Activated T-cell treated with anti-CD3 and anti-CD28 coated beads, Interleukin-2, amount 50 U/mL, for 1 hour (primary cell): Measurements from ENCODE around the gene ACTL10.
"Not testable (repeated sequence)": the region's sequence is repeated elsewhere in the genome, so short reads cannot be mapped to it uniquely, and the experiment has no call there.

Experiments
- DNase-seq: peaks from one replicate; pipeline ENCODE4 v3.0.0-alpha.2; 2020

Gene ACTL10

GRCh38 chr20:33698966-33699365, 32.2 kb downstream of the ACTL10 start:
- not testable (repeated sequence) for DNase-seq

DNA sequence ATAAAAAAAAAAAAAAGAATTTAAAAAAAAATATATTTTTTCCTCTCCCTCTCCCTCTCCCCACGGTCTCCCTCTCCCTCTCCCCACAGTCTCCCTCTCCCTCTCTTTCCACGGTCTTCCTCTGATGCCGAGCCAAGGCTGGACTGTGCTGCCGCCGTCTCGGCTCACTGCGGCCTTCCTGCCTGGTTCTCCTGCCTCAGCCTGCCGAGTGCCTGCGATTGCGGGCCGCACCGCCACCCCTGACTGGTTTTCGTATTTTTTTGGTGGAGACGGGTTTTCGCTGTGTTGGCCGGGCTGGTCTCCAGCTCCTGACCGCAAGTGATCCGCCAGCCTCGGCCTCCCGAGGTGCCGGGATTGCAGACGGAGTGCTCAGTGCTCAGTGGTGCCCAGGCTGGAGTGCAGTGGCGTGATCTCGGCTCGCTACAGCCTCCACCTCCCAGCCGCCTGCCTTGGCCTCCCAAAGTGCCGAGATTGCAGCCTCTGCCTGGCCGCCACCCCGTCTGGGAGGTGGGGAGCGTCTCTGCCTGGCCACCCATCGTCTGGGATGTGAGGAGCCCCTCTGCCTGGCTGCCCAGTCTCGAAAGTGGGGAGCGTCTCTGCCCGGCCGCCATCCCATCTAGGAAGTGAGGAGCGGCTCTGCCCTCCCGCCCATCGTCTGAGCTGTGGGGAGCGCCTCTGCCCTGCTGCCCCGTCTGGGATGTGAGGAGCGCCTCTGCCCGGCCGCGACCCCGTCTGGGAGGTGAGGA, 34.1 kb downstream of the ACTL10 start:
- not testable (repeated sequence) for DNase-seq

GRCh38 chr20:33701629-33702450, 35.1 kb downstream of the ACTL10 start:
- no peak for DNase-seq

DNA sequence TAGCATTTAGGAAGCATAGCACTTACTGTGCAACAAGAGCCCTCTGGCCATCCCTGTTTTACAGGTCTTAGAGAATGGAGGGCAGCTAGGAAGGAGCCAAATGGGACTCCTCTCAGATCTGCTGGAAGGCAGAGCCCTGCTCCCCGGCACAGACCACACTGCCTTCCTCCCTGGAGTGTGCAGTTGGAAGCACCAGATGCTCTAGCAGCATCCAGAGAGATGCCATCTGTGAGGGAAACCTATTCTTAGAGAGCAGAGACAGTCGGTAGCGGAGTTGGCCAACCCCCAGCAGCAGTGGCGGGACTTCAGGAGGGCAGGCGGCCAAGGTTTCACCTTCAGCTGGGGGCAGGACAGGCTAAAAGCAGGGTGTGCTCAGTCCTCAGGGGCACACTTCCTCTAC, 36.1 kb downstream of the ACTL10 start:
- no peak for DNase-seq

DNA sequence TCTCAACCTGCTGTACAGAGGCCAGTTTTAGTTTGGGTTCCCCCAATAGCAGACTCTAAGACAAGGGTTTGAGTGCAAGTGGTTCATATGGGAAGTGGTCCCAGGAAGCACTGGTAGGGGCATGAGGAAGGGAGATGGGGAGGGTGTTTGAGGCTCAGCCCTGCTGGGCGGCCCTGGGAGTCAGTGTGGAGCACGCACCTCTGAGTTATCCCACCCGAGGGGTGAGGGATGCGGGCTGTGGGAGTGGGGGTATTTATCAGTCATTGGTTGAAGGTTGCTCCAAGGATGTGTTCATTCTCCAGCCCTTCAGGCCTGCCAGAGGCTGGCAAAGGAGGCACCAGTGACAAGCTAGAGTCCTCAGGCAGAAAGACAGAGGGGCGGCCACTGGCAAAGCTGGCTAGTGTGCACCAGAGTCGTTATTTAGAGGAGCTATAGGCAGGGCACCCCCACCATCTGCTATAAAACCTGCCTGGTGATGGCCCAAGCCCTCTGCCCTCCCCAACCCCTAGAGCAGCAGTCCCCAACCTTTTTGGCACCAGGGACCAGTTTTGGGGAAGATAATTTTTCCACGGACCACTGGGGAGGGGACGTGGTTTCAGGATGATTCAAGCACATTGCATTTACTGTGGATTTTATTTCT, 36.9 kb downstream of the ACTL10 start:
- no peak for DNase-seq

- DNase-seq = no peak
Measured at GRCh38 chr20:33704197-33704924, 37.6 kb downstream of the ACTL10 start.

- DNase-seq = no peak
Measured at GRCh38 chr20:33707668-33708067, 40.9 kb downstream of the ACTL10 start.

- DNase-seq = no peak
Measured at GRCh38 chr20:33709398-33709797, 42.7 kb downstream of the ACTL10 start.

DNA sequence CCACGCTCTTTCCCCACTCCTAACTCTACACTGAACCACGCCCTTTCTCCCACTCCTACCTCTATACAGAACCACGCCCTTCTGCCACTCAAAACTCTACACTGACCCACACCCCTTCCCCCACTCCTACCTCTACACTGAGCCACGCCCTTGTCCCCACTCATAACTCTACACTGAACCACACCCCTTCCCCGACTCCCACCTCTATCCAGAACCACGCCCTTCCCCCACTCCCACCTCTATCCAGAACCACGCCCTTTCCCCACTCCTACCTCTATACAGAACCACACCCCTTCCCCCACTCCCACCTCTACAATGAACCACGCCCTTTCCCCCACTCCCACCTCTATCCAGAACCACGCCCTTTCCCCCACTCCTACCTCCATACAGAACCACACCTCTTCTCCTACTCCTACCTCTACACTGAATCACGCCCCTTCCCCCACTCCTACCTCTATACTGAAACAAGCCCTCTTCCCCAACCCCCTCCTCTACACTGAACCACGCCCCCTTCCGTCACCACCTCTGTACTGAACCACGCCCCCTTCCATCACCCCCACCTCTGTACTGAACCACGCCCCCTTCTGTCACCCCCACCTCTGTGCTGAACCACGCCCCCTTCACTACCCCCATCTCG, 43.3 kb downstream of the ACTL10 start:
- DNase-seq = no peak

DNA sequence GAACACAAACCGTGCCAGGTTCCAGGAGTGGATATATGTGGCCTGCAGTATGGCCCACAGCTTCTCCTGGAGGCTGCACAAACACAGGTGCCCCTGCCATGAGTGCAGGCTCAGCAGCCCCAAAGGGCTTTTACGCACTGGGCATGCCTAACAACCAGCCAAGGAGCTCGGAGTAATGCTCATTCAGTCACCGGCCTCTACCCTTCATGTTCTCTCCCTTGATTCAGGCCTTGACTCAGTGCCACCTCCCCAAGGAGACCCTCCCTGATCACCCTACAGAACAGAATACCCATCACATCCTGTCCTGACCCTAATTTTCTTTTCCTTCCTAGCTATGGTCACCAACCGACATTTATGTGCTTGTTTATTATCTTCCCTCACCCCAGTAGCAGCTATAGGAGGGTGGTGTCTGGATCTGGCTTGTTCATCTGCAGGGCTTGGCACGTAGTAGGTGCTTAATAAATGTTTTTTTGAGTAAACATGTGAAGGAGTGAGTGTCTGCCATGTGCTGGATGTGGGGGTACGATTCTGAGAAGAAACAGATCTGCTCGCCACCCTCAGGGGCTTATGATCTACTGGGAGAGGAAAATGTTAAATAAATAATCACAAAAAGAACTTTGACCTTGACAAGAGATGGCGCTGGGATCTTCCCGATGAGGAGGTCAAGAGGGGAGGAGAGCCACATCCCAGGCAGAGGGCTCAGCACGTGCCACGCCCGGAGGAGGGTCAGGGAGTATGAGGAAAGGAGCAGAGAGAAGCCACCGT, 44.1 kb downstream of the ACTL10 start:
- DNase-seq = no peak

GRCh38 chr20:33711446-33711738, 44.6 kb downstream of the ACTL10 start:
- DNase-seq = no peak

DNA sequence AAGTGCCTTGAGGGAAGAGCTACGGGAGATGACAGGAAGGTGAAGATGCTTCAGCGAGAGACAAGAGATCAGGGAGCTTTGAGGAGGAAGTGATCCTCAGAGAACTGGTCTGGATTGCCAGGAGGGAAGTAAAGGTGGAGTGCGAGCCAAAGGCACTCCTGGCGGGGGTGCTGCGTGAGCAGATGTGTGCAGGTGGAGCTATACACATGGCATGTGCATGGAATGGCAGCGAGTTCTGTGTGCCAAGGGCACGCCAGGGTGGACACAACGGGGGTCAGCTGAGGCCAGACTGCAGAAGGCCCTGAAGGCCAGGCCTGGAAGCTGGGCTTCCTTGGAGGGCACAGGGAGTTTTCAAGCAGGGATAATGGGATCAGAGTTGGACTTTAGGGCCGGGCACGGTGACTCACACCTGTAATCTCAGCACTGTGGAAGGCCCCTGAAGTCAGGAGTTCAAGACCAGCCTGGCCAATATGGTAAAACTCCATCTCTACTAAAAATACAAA, 47.2 kb downstream of the ACTL10 start:
- no peak for DNase-seq

DNA sequence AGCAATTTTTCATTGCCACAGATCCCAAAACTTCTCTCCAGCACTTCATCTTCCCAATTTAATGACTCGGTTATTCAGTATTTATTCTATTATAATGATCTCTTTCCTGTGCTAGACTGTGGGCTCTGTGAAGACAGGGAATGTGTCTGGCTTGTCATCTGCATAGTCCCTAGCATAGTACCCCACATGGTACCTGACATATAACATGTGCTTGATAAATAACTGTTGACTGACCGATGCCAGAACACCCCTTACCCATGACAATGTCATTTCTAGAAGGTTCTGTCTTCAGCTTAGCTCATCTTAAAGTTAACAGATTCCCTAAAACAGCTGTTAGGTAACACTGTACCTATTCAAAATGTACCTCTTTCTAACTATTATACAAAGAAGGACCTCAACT, 49.8 kb downstream of the ACTL10 start:
- no peak for DNase-seq
